ENCODE results near the gene MYBPH. TPM values are rescaled to one million over a fixed set of nuclear protein-coding genes. Genes with fewer than 3 reads are reported as not detected.

The MYBPH gene, protein sequence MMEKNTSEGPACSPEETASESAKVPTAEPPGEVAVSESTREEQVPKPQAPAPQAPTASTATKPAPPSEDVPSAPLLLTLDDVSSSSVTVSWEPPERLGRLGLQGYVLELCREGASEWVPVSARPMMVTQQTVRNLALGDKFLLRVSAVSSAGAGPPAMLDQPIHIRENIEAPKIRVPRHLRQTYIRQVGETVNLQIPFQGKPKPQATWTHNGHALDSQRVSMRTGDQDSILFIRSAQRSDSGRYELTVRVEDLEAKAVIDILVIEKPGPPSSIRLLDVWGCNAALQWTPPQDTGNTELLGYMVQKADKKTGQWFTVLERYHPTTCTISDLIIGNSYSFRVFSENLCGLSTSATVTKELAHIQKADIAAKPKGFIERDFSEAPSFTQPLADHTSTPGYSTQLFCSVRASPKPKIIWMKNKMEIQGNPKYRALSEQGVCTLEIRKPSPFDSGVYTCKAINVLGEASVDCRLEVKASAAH
- total RNA-seq, result not detected in 2 replicates
- total RNA-seq (2013), result 4.0 TPM
- not detected in 2 replicates for polyA plus RNA-seq
- polyA minus RNA-seq, result not detected in 2 replicates

DNA sequence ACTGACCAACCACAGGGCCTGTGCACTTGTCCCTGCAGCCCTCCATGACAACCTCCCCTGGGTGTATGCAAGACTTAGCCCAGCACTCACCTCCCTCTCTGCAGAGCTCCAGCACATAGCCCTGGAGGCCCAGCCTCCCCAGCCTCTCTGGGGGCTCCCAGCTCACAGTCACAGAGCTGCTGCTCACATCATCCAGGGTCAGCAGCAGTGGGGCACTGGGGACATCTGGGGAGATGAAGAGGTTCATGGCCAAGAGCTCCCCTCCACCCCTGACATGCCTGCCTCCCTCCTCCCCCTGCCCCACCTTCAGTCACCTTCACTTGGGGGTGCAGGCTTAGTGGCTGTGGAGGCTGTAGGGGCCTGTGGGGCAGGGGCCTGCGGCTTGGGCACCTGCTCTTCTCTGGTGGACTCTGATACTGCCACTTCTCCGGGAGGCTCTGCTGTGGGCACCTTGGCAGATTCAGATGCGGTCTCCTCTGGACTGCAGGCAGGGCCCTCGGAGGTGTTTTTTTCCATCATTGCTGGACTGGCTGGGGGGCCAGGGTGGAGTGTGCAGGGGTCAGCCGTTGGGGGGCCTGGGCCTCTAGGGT, at the start of gene MYBPH:
MYBPH (minus strand) TSS at position 590 of the 590 bp plus-strand sequence; CDS start at position 519, 71 bp downstream.
- Histone ChIP-seq H4K20me1 (ENCODE audit: control insufficient read depth, insufficient read depth, low read length, poor library complexity, severe bottlenecking) (no peaks in the 10 kb centered on the region), H3K27me3 (replicated peaks in 1 of 4; ENCODE audit: control extremely low read depth in 1 of 4, control insufficient read depth in 3 of 4, insufficient read depth in 4 of 4, low read length in 3 of 4) (peaks cover 0 to 6% (median 0%) of the 10 kb centered on the region in 4 experiments), H3K27ac (ENCODE audit: low read length in 2 of 2) (no peak within 1 kb of the TSS), H3K9me3 (ENCODE audit: control extremely low read depth in 1 of 3, control insufficient read depth in 2 of 3, insufficient read depth in 1 of 3, low read length in 2 of 3) (peaks cover 0 to 7% (median 0%) of the 10 kb centered on the region in 3 donors), H3K9ac (ENCODE audit: low read length) (no peak within 1 kb of the TSS), H3K4me3 (ENCODE audit: control extremely low read depth in 1 of 5, extremely low read depth in 1 of 5, insufficient read depth in 1 of 5, low read depth in 2 of 5, low read length in 4 of 5) (no peak within 1 kb of the TSS), H3K4me1 (ENCODE audit: control insufficient read depth in 2 of 2, insufficient read depth in 2 of 2, low read length in 2 of 2) (peaks cover 0 to 8% of the 10 kb centered on the region in 2 donors), H3K4me2 (replicated peaks; ENCODE audit: low read depth, low read length, poor library complexity, severe bottlenecking) (no peak within 1 kb of the TSS), H3K79me2 (ENCODE audit: control insufficient read depth, insufficient read depth, low read length) (no peaks in the 10 kb centered on the region), H3K36me3 (replicated peaks in 1 of 2; ENCODE audit: control extremely low read depth in 1 of 2, control insufficient read depth in 1 of 2, extremely low read depth in 1 of 2, insufficient read depth in 2 of 2, low read length in 1 of 2) (no peaks in the 10 kb centered on the region), H2AFZ (ENCODE audit: insufficient read depth, low read depth, low read length, poor library complexity, severe bottlenecking) (no peak within 1 kb of the TSS)
- Mint-ChIP-seq H3K4me1 (peaks cover 1% of the 10 kb centered on the region), H3K27me3 (peaks cover 6% of the 10 kb centered on the region), H3K4me3 (no peak within 1 kb of the TSS), H3K27ac (no peak within 1 kb of the TSS), H3K9me3 (ENCODE audit: insufficient read depth) (no peaks in the 10 kb centered on the region)
- WGBS (ENCODE audit: insufficient coverage), result 57% methylated on average over 4 of the region's 5 CpGs
- DNase-seq (no peak), ATAC-seq (ENCODE audit: low read depth) (no peak)
- TF ChIP-seq EZH2 (IDR thresholded peaks at IDR 0.05; ENCODE audit: borderline replicate concordance, insufficient read depth, low read depth, low read length, poor library complexity, severe bottlenecking), result no peak
- TF ChIP-seq, protein P1, sequence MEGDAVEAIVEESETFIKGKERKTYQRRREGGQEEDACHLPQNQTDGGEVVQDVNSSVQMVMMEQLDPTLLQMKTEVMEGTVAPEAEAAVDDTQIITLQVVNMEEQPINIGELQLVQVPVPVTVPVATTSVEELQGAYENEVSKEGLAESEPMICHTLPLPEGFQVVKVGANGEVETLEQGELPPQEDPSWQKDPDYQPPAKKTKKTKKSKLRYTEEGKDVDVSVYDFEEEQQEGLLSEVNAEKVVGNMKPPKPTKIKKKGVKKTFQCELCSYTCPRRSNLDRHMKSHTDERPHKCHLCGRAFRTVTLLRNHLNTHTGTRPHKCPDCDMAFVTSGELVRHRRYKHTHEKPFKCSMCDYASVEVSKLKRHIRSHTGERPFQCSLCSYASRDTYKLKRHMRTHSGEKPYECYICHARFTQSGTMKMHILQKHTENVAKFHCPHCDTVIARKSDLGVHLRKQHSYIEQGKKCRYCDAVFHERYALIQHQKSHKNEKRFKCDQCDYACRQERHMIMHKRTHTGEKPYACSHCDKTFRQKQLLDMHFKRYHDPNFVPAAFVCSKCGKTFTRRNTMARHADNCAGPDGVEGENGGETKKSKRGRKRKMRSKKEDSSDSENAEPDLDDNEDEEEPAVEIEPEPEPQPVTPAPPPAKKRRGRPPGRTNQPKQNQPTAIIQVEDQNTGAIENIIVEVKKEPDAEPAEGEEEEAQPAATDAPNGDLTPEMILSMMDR (IDR thresholded peaks at IDR 0.05), result no peak
- intact Hi-C loops (cut with micrococcal nuclease), result no loop called here
- ChIA-PET POLR2A (no interaction called here), CTCF (no interaction called here)

DNA sequence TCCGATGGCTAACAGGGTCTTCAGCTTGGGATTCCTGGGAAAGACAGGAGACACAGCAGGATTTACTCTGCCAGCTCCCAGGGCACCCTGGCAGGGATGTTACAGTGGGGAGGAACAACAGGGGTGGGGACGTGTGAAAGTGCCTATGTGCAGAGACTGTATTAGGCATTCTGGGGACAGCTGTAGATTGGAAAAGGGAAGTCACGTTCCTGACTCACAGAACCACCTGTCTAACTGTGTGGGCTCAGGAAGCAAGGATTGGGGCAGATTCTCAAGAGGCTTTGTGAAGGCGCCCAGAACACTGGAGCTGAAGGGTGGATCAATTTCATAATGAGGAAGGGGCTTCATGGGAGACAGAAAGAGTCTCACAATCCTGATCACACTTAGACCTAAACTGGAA, 49.4 kb upstream of the MYBPH start:
- CTCF ChIA-PET, result interaction anchor here (1.1 to 1.4 kb wide), 3 partner anchors 8 to 186 kb away, joined by 4 to 5 read pairs (median 4); no protein-coding TSS in a partner anchor
- H3K36me3 ChIP-seq (replicated peaks in 1 of 2; ENCODE audit: control extremely low read depth in 1 of 2, control insufficient read depth in 1 of 2, extremely low read depth in 1 of 2, insufficient read depth in 2 of 2, low read length in 1 of 2), result no peaks in the 10 kb centered on the region
- ATAC-seq (ENCODE audit: low read depth) (no peak), DNase-seq (no peak)
- peaks cover 16% of the 10 kb centered on the region for H3K27me3 Mint-ChIP-seq
- H3K4me1 Mint-ChIP-seq, result no peaks in the 10 kb centered on the region
- WGBS (ENCODE audit: insufficient coverage), result 100% methylated on average over 1 of the region's 4 CpGs
- peaks cover 0 to 7% (median 0%) of the 10 kb centered on the region in 4 experiments for H3K27me3 ChIP-seq (replicated peaks in 1 of 4; ENCODE audit: control extremely low read depth in 1 of 4, control insufficient read depth in 3 of 4, insufficient read depth in 4 of 4, low read length in 3 of 4)
- H4K20me1 ChIP-seq (ENCODE audit: control insufficient read depth, insufficient read depth, low read length, poor library complexity, severe bottlenecking), result no peaks in the 10 kb centered on the region
- no peak overlapping the region for H3K4me3 ChIP-seq (ENCODE audit: control extremely low read depth in 1 of 5, extremely low read depth in 1 of 5, insufficient read depth in 1 of 5, low read depth in 2 of 5, low read length in 4 of 5)
- H3K9ac ChIP-seq (ENCODE audit: low read length), result no peak overlapping the region
- no peaks in the 10 kb centered on the region for H3K79me2 ChIP-seq (ENCODE audit: control insufficient read depth, insufficient read depth, low read length)
- H3K4me1 ChIP-seq (ENCODE audit: control insufficient read depth in 2 of 2, insufficient read depth in 2 of 2, low read length in 2 of 2), result no peaks in the 10 kb centered on the region
- no peak overlapping the region for H3K4me3 Mint-ChIP-seq
- H3K27ac ChIP-seq (ENCODE audit: low read length in 2 of 2), result no peak overlapping the region
- no peak overlapping the region for H3K27ac Mint-ChIP-seq
- POLR2A ChIA-PET, result no interaction called here
- no peaks in the 10 kb centered on the region for H3K9me3 Mint-ChIP-seq (ENCODE audit: insufficient read depth)
- H3K9me3 ChIP-seq (ENCODE audit: control extremely low read depth in 1 of 3, control insufficient read depth in 2 of 3, insufficient read depth in 1 of 3, low read length in 2 of 3), result no peaks in the 10 kb centered on the region
- H3K4me2 ChIP-seq (replicated peaks; ENCODE audit: low read depth, low read length, poor library complexity, severe bottlenecking), result no peak overlapping the region
- intact Hi-C loops (cut with micrococcal nuclease), result no loop called here
- no peak overlapping the region for H2AFZ ChIP-seq (ENCODE audit: insufficient read depth, low read depth, low read length, poor library complexity, severe bottlenecking)
- TF ChIP-seq EZH2 (IDR thresholded peaks at IDR 0.05; ENCODE audit: borderline replicate concordance, insufficient read depth, low read depth, low read length, poor library complexity, severe bottlenecking), result no peak
- TF ChIP-seq, protein P1 (IDR thresholded peaks at IDR 0.05), result no peak

All from B cell (primary cell).